Measurements from ENCODE around the gene SART1.

GRCh38 chr11:66003291-66003690 is 41.8 kb downstream of the SART1 start:
- TF ChIP-seq CTCF (IDR thresholded peaks at IDR 0.05; ENCODE audit: low read depth, low read length, missing input control) (no peak), TAF1 (conservative IDR thresholded peaks at IDR 0.05) (no peak), YY1 (IDR thresholded peaks at IDR 0.05) (no peak), ATF3 (IDR thresholded peaks at IDR 0.05) (no peak), REST (IDR thresholded peaks at IDR 0.05) (no peak), JUND (IDR thresholded peaks at IDR 0.05) (no peak), GABPA (IDR thresholded peaks at IDR 0.05 in 1 of 2, conservative IDR thresholded peaks at IDR 0.05 in 1 of 2) (no peak), RAD21 (IDR thresholded peaks at IDR 0.05) (no peak), SP1 (IDR thresholded peaks at IDR 0.05) (no peak), MAX (IDR thresholded peaks at IDR 0.05) (no peak), HNF4G (IDR thresholded peaks at IDR 0.05) (no peak), ZBTB33 (IDR thresholded peaks at IDR 0.05) (no peak), EGR1 (IDR thresholded peaks at IDR 0.05; ENCODE audit: low read depth in 2 of 2) (no peak)
